Skeletal muscle satellite cell (primary cell): ENCODE data around the gene ZFAND2A.
A peak's percentile ranks its signal among the peaks of the same experiment; 100 is the strongest.
"Not testable (repeated sequence)": the region's sequence is repeated elsewhere in the genome, so short reads cannot be mapped to it uniquely, and the experiment has no call there.

Experiments used
- H3K27me3 ChIP-seq: 2 replicates; pipeline ENCODE4 v1.7.0; 2013; ENCODE audit warnings: low read length; ENCODE audit not compliant: control insufficient read depth, insufficient read depth
- H3K36me3 ChIP-seq: 2 replicates; pipeline ENCODE4 v1.7.0; 2013; ENCODE audit warnings: mild to moderate bottlenecking, control low read depth, low read length; ENCODE audit not compliant: insufficient read depth
- H3K4me1 ChIP-seq: 2 replicates; pipeline ENCODE4 v1.7.0; 2013; ENCODE audit warnings: low read length; ENCODE audit not compliant: control insufficient read depth, insufficient read depth
- H3K4me2 ChIP-seq: 2 replicates; pipeline ENCODE4 v1.7.0; 2013; ENCODE audit warnings: mild to moderate bottlenecking, low read length
- H3K4me3 ChIP-seq: 2 replicates; pipeline ENCODE4 v1.7.0; 2013; ENCODE audit warnings: low read length
- H3K9ac ChIP-seq: 2 replicates; pipeline ENCODE4 v1.7.0; 2013; ENCODE audit warnings: mild to moderate bottlenecking, low read depth, low read length, moderate library complexity
- H3K9me3 ChIP-seq: replicated peaks from 2 replicates; pipeline ENCODE4 v1.7.0; 2013; ENCODE audit warnings: mild to moderate bottlenecking, control low read depth, low read length

The ZFAND2A gene

DNA sequence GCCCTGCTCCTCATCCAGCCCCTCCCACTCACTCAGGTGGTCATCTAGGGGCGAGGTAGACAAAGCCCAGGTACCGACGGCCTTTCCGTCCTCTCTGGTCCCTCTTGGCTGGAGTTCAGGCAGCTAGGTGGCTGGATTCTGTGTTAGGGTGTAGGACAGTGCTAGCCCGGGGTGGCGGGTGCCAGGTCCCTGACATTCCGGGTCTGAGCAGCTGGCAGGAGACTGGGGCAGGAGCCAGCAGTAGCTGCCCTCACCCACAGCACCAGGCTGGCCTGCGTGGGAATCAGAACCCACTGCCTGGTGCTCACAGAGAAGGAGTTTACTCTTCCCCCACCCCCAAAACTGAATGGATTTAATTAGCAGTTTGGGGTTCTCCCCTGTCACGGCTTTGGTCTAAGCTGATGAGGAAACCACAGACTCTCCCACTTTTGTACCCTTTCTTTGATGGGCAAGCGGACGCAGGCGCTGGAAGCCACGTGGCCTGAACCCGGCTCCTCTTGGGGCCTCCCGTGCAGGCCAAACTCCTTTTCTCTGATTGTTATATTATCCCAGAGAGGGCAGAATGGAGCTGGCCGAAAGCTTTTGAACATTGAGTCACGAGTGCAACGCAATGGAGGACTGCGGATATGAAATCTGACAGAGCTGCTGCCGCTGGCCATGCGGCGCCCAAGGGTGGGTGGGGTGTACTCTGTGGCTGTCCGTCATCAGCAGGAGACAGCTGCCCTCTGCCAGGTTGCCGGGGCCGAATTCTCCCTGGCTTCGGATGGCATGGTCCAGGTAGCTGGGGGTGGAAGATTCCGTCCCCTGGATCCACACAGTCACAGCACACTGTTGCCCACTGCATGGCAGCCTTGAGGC, 12.9 kb upstream of the ZFAND2A start:
- no peaks in the 10 kb centered on the region for H3K36me3 ChIP-seq
- H3K4me2 ChIP-seq, result no peak overlapping the region
- no peak overlapping the region for H3K4me3 ChIP-seq
- H3K9me3 ChIP-seq, result no peaks in the 10 kb centered on the region
- H3K27me3 ChIP-seq, result peaks cover 1% of the 10 kb centered on the region
- H3K4me1 ChIP-seq, result peaks cover 8% of the 10 kb centered on the region
- H3K9ac ChIP-seq, result no peak overlapping the region

DNA sequence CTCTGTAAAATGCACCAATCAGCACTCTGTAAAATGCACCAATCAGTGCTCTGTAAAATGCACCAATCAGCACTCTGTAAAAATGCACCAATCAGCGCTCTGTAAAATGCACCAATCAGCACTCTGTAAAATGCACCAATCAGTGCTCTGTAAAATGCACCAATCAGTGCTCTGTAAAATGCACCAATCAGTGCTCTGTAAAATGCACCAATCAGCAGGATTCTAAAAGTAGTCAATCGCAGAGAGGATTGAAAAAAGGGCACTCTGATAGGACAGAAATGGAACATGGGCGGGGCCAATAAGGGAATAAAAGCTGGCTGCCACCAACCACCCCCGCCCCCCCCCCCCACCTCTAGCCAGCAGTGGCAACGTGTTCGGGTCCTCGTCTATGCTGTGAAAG, 11.5 kb upstream of the ZFAND2A start:
- H3K9me3 ChIP-seq, H3K9ac ChIP-seq, H3K27me3 ChIP-seq, H3K36me3 ChIP-seq, H3K4me3 ChIP-seq, H3K4me2 ChIP-seq, H3K4me1 ChIP-seq: not testable (repeated sequence)

DNA sequence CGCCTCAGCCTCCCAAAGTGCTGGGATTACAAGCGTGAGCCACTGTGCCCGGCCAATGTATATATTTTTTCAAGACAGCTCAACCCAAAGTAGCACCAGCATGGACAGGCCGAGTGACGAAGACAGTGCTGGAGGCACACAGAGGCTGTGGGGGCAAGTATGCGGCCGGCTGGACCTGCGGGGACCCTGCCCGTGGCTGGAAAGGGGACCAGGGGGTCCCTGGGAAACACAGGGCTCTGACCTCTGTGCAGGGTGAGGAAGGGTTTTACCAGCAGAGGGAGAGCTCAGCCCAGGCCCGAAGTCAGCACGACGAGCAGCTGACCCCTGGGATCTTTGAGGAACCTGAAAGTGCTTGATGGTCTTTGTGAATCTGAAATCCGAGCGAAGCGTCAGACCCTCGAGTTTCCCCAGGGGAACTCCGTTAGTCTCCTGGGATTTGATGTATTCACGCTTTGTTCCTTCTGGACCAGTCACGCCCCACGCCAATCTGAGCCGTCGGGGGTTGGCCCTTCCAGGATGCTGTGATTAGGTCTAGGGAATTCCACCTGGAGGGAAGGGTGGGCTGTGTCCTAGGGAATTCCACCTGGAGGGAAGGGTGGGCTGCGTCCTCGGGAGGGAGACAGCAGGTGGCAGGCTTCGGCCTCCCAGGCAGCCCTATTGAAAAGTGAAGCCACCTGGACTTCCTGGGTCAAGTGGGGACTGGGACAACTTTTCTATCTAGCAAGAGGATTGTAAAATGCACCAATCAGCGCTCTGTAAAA, 10.9 kb upstream of the ZFAND2A start:
- no peak overlapping the region for H3K9ac ChIP-seq
- no peak overlapping the region for H3K4me2 ChIP-seq
- no peak overlapping the region for H3K4me3 ChIP-seq
- H3K36me3 ChIP-seq, result no peaks in the 10 kb centered on the region
- no peaks in the 10 kb centered on the region for H3K9me3 ChIP-seq
- H3K4me1 ChIP-seq, result peaks cover 2% of the 10 kb centered on the region
- no peaks in the 10 kb centered on the region for H3K27me3 ChIP-seq

DNA sequence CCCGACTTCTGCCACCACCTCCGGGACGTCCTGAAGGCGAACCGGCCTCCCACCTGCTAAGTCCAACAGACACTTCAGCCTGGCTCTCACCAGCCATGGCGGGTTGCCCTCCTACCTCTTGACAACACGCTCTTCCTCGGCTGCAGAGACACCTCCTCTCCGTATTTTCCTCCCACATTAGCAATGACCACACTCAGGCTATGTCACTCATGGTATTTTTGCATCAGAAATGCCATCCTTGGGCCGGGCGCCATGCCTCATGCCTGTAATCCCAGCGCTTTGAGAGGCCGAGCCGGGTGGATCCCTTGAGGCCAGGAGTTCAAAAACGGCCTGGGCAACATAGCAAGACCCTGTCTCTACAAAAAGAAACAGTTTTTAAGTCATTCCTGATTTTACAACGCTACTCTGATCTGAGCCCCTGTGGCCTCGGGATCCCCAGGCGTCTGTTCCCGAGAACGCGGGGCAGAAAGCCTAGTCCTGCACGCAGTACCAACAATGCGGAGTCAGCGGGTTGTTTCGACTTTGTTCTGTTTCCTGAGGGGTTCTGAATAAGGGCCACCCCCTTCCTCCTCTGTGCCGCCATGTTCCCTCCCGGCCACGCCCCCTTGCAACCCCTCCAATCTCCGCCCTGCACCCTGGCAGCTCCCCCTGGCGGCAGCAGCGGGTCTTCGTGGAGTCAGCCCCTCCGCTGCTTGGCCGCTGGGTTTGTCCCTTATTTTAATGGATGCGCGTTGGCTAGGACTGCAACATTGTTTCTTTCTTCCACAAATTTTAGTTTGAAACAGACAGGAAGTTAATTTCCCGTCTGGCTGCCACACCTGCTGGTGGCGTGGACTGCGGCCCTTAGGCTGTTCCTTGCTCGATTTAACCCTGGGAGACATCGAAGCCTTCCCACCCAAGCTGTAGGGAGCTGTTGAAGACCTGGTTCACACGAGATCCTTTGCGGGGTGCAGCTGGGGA, 9.7 kb upstream of the ZFAND2A start:
- H3K9me3 ChIP-seq, result no peaks in the 10 kb centered on the region
- no peaks in the 10 kb centered on the region for H3K27me3 ChIP-seq
- no peak overlapping the region for H3K4me2 ChIP-seq
- peak overlapping the region; percentile 30 for H3K9ac ChIP-seq
- peak overlapping the region; percentile 38 for H3K4me3 ChIP-seq
- H3K36me3 ChIP-seq, result no peaks in the 10 kb centered on the region
- H3K4me1 ChIP-seq, result no peaks in the 10 kb centered on the region

DNA sequence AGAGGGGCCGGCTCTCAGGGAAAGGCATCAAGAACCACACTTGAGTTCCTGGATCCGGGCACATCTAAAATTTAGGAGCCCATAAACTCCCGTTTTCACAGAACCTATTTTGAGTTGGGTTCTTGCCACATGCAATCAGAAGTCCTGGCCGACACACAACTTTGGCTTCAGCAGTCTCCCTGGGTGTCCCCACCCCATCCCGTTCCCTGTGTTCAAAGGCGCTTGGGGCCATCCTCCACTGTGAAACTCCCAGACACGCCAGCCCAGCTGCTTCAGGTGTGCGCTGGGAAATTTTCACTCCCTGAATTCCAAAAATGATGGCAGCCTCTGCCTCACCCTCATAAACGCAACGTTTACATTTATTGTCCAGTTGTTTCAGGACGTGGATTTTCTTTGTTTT, 8.4 kb upstream of the ZFAND2A start:
- Histone ChIP-seq H3K4me2 (no peak overlapping the region), H3K36me3 (peaks cover 5% of the 10 kb centered on the region), H3K9ac (no peak overlapping the region), H3K27me3 (no peaks in the 10 kb centered on the region), H3K4me1 (no peaks in the 10 kb centered on the region), H3K9me3 (no peaks in the 10 kb centered on the region), H3K4me3 (no peak overlapping the region)

DNA sequence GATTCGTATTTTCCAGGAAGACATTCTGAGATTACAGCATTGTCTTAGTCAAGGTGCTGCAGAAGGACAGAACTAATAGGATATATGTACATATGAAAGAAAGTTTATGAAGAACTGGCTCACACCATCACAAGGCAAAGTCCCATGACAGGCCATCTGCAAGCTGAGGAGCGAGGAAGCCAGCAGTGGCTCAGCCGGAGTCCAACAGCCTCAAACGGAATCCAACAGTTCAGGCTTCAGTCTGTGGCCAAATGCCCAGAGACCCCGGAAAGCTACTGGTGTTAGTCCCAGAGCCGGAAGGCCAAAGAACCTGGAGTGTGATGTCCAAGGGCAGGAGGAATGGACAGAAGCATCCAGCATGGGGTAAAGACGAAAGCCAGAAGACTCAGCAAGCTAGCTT, 4.4 kb upstream of the ZFAND2A start:
- no peak overlapping the region for H3K4me3 ChIP-seq
- peaks cover 5% of the 10 kb centered on the region for H3K36me3 ChIP-seq
- no peaks in the 10 kb centered on the region for H3K9me3 ChIP-seq
- H3K9ac ChIP-seq, result no peak overlapping the region
- H3K4me1 ChIP-seq, result peaks cover 10% of the 10 kb centered on the region
- H3K4me2 ChIP-seq, result no peak overlapping the region
- H3K27me3 ChIP-seq, result no peaks in the 10 kb centered on the region

DNA sequence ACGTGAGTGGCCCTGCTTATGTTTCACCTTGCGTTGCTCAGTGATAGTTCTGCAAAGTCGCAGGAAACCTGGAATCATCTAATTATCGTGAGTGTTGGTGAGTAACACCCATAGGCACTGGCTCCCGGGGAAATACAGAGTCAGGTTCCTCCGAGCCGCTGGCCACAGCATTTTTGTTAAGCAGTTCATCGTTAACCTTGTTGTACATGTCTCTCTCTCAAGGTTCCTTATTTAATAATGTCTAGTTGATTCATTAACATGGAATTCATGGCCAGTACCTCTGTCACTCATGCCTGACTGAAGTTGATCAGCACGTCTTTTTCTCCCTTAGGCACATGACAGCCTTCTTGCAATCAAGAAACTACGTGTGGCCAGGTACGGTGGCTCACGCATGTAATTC, 3.1 kb upstream of the ZFAND2A start:
- Histone ChIP-seq H3K9ac (no peak overlapping the region), H3K9me3 (no peaks in the 10 kb centered on the region), H3K4me1 (peaks cover 16% of the 10 kb centered on the region), H3K4me3 (no peak overlapping the region), H3K36me3 (peaks cover 6% of the 10 kb centered on the region), H3K4me2 (no peak overlapping the region), H3K27me3 (no peaks in the 10 kb centered on the region)

DNA sequence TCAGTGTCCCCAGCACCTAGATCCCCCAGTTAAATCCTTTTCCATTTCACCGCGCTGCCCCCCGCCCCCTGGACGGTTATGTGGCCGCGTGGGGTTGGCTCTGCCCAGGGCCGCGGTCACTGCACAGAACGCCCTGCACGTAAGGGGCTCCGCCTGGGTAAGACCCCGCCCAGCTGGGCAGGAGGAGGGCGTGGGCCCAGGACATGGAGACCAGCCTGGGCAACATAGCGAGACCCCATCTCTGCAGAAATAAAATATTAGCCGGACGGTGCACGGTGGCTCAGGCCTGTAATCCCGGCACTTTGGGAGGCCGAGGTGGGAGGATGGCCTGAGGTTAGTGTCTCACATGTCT, 650 bp upstream of the ZFAND2A start:
- H3K4me1 ChIP-seq, result peaks cover 34% of the 10 kb centered on the region
- H3K4me3 ChIP-seq, result peak overlapping the region; percentile 84
- peak overlapping the region; percentile 100 for H3K9ac ChIP-seq
- peaks cover 25% of the 10 kb centered on the region for H3K36me3 ChIP-seq
- H3K9me3 ChIP-seq, result no peaks in the 10 kb centered on the region
- no peaks in the 10 kb centered on the region for H3K27me3 ChIP-seq
- peak overlapping the region; percentile 99 for H3K4me2 ChIP-seq

DNA sequence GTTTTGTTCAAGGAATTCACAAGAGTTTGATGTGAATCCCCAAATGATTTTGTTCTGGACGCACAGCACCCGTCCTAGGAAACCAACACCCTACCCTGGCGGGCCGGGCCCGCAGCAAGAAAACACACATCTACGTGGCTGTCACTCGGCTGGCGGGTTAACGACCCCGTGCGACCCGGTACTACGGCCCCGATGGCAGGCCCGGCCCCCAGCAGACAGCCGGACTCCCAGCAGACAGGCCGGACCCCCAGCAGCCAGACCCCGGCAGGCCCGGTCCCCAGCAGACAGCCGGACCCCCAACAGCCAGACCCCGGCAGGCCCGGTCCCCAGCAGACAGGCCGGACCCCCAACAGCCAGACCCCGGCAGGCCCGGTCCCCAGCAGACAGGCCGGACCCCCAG, 765 bp downstream of the ZFAND2A start:
- not testable (repeated sequence) for H3K9me3 ChIP-seq, H3K27me3 ChIP-seq
- H3K4me1 ChIP-seq, result peaks cover 34% of the 10 kb centered on the region
- H3K9ac ChIP-seq, result peak overlapping the region; percentile 94
- peaks cover 35% of the 10 kb centered on the region for H3K36me3 ChIP-seq
- H3K4me2 ChIP-seq, result peak overlapping the region; percentile 96
- H3K4me3 ChIP-seq, result peak overlapping the region; percentile 90

DNA sequence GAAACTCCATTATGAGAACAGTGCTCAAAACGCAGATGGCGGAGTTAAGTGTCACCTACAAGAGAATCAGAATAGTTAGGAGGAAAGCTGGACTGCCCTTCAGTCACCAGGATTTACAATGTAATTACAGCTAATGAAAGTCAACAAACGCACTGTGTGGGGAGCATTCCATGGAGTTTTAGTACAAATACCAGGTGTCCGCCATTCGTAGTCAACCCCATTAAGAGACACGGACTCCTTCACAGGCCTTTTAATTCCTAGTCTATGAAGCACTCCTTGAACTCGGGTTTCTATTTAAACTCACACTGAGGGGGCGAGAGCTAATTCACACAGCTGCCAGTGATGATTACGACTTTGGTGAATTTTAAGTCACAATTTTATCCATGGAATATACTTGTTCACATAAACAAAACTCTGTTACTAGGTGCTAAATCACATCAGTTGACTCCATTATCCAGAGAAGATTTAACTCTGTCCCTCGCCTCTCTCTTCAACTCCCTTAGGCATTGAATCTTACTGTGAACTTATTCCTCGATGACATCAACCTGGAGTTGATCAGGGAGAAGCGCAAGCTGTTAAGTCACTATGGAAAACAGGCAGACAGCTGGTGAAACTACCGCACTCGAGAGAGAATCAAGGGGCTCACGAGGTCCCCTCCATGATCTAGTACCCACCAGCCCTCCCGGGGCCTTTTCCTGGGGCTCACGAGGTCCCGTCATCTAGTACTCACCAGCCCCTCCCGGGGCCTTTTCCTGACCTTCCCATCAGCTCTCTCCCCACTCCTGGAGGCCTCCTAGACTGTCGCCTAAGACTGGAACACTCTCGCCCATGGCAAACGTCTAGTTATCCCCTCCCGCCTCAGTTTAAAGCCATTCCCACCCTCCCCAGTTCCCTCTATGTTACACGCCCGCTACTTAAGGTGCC, 1.5 kb downstream of the ZFAND2A start:
- H3K9me3 ChIP-seq, result no peaks in the 10 kb centered on the region
- H3K4me1 ChIP-seq, result peaks cover 34% of the 10 kb centered on the region
- H3K4me2 ChIP-seq, result peak overlapping the region; percentile 96
- peak overlapping the region; percentile 90 for H3K4me3 ChIP-seq
- peak overlapping the region; percentile 94 for H3K9ac ChIP-seq
- peaks cover 39% of the 10 kb centered on the region for H3K36me3 ChIP-seq
- H3K27me3 ChIP-seq, result no peaks in the 10 kb centered on the region
